Midbrain (tissue), 1 donor: ENCODE data around the gene WDPCP.
"Not testable (repeated sequence)": the region's sequence is repeated elsewhere in the genome, so short reads cannot be mapped to it uniquely, and the experiment has no call there.

Experiments used
- DNase-seq: peaks from one replicate; lab custom pipeline; 2025; lab: John Stamatoyannopoulos, UW

The WDPCP gene

DNA sequence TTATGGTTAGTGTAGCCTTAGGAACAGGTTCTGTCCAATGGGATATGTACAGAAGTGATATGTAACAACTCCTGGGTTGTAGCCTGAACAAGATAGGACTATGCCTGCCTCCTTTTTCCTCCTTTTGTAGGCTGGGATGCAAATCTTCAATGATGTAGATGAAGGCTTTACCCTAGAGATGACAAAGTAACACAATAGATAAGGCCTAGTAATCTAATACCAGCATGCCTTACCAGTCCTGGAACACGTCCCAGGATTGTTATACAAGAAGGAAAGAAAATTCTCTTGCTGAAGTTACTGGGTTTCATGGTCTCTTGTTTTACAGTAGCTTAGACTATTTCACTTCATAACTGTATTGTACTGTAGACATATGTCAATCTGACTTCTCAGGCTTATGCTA, 345.5 kb downstream of the WDPCP start:
- no peak for DNase-seq

DNA sequence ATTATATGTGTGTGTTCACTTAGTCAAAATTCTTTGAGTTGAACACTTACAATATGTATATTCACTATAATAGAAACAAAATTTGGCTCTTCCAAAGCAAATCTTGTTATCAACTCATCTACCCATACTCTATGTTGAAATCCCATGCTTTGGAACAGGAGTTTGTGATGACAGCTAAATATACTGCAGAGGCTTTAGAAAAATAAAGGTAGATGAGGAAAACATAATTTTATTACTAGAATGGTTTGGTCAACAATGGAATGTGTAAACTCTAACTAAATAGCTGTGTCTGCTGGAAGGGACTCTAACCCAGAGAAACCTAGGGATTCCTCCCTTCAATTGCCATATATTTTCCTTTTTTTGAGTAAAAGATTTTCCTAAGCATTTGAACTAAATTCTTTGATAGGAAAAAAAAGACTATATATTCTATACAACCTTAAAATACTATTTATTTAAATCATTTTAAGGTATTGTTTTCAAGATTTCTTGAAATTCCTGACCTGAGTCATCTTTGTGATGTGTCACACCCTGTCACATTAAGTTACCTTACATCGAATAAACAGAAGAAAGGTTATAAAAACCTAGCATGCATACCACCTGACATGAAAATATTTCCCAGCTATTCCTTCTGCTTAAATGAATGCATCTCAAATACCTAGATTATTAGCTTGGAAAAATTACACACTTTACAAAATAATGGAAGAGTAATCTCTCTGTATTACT, 362.2 kb downstream of the WDPCP start:
- DNase-seq = no peak

DNA sequence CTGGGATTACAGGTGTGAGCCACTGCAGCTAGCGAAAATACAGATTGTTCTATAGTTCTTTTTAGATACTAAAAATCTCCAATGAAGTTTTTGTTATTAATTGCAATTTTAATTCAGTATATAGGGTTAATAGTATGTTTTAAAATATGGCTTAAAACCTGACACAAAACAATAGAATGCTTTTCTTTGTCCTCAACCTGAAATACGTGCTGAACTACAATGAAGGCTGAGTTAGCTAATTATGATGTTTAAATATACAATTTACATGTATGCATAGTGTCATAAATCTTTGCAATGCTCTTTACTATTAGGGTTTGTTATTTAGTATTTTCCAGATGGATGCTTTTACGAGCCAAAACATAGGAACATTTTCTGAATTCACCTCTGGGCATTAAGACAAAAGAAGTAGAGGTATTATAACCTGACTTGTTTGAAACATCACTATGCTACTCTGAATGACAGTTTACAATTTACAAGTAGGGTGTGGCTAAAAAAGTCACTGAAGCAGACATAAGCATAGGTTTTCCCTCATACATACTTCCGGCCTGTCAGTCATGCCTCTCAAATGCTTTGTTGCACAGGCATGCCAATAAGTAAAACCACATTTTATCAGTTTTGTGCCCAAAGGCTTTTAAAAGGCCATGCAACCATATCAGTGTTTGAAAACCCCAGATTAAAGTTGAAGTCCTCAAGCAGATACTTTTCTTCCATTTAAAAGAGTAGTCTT, 369.3 kb downstream of the WDPCP start:
- no peak for DNase-seq

DNA sequence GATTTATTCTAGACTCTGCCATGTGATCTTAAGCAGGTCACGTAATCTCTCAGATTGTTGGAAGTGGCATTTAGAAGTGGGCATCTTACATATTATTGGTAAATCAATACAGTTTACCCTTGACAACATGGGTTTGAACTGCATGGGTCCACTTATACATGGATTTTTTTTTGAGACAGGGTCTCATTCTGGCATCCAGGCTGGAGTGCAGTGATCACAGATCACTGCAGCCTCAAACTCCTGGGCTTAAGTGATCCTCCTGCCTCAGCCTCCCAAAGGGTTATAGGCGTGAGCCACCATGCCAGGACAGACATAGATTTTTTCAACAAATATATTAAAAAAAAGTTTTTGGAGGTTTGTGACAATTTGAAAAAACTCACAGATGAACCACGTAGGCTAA, 393.0 kb downstream of the WDPCP start:
- DNase-seq = no peak

DNA sequence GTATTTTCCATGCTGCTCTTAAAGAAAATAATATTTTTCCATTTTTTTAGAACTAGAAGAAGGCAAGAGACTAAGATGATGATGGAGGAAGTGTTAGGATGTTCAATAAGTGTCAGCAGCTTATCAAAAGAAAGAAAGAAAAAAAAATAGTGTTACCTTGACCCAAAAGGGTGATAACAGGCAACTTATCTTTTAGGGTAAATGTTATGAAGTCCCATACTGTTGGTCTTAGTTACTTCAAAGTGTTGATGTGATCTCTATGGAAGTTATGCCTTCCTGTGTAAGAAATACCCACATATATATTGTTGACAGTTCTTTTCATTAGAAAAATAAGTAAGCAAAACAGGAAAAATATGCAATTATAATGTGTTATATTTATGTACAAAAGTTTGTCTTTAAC, 394.1 kb downstream of the WDPCP start:
- DNase-seq = no peak

DNA sequence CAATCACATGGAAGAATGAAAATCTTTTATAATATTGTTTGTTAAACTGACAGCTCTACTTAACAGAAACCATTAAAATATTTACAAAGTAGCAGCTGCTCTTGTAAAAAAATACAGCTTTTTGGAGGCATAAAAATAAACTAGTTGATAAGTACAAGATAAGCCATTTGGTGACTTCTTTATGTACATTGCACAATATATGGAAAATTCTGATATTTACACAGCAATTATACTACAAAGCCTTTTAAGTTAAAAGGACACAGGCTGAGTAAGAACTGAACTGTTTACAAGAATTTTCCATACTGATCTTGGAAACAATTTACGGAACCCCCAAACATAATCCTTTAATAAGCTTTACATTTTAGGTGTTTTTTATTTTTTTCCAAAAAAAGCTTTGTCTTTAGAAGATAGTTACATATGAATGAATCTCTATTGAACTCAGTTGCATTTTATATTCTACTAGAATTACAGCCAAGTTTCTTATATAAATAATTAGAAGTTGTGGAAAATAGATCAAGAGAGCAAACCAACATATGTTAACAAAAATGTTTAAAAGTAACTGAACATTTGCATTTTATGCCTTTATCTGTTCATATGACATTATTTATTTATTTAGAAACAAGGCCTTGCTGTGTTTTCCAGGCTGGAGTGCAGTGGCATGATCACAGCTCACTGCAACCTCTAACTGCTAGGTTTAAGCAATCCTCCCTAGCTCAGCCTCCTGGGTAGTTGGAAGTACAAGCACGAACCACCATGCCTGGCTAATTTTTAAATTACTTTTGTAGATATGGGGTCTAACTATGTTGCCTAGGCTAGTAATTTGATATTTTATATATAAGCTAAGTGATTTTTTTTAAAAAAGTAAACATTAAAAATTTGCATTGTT, 395.1 kb downstream of the WDPCP start:
- DNase-seq = no peak

DNA sequence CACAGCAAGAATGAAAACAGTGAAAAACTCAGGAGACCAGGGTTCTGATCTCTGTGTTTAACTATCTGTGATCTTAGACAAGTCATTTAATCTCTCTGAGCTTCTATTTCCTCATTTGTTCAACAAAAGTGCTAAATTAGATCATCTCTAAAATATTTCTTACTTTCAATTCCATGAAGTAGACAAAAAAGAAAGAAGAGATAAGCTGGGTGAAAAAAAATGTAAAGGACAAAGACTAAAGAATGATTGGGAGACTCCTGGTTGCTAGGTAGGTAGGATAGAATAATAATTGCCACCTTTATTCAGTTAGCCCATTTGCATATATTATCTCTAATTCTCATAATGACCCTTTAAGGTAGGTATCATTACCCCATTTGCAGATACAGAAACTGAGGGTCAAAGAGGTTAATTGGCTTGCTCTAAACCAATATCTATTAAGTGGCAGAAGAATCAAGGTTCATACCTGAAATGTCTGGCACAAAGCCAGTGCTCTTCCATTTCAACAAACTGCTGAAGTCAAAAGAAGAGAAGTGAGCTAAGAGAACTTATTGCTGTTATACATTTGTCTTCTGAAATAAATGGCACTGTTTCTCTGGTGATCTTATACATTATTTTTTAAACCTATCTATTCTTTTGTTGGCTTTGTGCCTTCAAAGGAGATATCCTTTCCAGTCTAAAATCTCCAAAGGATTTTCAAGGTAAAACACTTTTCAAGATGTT, 395.9 kb downstream of the WDPCP start:
- no peak for DNase-seq

DNA sequence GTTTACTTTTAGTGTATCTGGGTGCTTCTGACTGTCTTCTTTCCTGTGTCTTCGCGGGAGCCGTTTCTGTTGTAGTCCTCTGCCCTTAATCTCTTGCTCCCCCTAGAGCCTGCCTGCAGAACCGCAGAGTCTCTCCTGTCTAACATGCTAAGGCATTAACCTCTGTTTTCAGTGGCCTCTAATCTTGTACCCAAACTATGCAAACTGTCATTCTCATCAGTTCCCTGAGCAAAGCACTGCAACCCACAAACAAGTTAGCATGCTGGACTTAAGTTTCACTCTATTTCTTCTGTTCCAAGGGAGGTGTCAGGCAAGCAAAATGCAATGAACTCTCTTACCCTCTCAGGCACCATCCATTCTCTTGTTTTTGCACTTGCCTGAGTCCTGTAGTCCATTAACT, 399.3 kb downstream of the WDPCP start:
- DNase-seq = no peak

DNA sequence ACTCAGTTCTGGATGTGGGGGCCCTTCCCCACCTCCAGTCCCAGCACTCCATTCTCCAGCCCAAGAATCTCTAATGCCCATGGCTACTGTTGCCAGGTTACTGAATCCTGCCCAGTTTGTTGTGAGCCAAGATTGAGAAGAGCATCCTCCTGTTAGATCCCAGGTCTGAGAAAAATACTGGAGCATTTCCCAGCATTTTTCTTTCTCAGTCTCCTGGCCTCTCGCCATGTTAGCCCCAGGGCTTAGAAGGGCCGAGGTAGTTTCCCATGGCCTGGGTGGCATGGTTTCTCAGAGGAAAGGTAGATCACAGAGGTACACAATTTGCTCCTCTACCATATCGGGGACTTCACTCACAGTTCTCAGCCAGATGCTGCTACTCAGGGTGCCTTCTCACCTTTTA, 401.9 kb downstream of the WDPCP start:
- no peak for DNase-seq

DNA sequence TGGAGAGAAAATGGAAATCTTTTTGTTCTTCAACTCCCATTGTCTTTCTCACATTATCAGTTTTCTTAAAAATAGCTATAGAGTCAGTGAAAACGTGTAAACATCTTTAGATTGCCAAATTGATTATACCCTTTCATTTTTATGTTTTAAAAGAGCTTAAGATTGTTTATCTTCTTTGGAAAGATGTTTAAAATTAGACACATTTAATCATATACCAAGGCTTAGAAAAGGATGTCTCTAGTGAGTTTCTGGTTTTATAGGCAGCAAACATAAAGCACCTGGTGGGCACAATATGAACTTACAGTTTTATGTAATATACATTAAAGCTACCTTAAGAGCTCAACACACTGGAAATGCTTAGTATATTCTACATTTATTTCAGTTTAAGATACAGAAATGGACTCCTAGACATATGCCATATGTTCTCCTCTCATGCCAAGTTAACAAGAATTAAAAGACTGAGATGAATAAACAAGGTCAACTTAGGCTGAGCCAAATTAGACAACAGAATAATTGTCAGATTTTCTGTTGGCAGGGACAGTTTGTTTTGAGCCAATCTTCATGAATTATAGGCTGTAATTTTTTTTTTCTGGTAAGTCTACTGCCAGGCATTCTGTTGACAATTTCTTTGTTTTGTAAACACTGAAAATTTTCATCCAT, 425.0 kb downstream of the WDPCP start:
- no peak for DNase-seq

DNA sequence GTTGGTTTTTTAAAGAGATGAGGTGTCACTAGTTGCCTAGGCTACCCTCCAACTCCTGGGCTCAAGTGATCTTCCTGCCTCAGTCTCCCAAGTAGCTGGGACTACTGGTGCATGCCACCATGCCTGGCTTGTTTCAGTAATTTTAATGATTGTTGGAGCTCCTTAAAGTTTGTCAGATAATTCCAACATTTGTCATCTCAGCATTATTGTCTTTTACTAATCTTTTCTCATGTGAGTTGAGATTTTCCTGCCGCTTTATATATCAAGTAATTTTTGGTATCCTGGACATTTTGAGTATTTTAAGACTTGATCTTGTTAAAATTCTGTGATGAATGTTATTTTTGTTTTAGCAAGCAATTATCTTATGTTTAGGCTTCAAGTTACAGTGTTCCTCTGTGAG, 429.0 kb downstream of the WDPCP start:
- no peak for DNase-seq

DNA sequence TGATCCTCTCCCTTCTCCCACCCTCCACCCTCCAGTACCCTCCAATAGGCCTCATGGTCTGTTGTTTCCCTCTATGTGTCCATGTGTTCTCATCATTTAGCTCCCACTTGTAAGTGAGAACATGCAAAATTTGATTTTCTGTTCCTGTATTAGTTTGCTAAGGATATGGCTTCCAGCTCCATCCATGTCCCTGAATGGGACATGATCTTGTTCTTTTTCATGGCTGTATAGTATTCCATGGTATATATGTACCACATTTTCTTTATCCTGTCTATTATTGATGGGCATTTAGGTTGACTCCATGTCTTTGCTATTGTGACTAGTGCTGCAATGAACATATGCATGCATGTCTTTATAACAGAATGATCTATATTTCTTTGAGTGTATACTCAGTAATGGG, 451.6 kb downstream of the WDPCP start:
- not testable (repeated sequence) for DNase-seq

DNA sequence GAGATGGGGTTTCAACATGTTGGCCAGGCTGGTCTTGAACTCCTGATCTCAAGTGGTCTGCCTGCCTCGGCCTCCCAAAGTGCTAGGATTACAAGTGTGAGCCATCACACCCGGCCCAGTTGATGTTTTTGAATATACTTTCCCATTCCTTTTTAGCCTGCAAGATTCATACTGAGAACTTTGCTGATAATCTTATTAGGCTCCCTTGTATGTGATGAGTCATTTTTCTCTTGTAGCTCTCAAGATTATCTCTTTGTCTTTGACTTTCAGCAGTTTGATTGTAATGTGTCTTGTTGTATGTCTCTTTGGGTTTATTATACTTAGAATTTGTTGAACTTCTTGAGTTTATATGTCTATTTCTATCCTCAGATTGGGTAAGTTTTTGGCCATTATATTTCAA, 456.3 kb downstream of the WDPCP start:
- DNase-seq = no peak

DNA sequence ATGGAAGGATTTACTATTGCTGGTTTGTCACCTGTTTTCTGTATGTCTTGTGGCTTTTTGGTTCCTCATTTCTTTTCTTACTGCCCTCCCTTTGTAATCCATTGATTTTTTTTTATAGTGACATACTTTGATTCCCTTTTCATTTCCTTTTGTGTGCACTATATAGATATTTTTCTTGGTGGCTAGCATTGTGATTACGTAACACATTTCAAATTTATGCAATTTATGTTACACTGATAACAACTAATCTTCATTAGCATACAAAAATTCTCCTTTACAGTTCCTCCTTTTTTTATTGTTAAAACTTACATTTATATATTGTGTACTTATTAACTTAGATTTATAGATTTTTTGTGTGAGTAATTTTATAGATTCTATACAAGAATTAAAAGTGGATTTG, 457.1 kb downstream of the WDPCP start:
- DNase-seq = no peak

DNA sequence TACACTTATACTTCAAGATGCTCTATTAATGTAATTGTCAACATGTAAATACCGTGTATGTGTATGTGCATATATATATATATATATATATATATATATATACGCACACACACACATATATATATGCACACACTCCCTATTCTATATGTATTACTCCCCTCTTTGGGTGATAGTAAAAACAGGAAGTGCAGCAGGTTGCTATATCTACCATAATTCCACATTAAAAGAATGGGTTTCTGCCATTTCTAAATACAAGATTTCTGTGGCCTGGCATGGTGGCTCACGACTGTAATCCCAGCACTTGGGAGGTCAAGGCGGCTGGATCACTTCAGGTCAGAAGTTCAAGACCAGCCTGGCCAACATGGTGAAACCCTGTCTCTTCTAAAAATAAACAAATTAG, 460.7 kb downstream of the WDPCP start:
- DNase-seq = no peak

DNA sequence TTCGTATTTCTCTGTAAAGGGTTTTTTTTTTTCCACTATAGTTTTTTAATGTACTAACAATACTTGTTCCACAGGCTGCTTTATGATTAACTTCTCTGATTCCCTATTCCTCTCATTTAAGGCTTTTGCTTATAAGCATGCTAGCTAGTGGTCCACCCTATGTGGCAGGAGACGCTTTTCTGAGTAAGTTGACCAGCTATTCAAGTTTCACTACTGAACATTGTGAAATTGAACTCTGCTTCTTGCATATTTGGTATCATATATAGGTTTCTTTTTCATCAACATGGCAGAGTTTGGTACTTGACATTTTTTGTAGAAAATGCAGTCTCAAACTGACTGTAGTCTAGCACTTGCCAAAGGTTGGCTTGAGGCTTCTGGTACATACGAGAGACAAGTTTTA, 463.4 kb downstream of the WDPCP start:
- DNase-seq = no peak

DNA sequence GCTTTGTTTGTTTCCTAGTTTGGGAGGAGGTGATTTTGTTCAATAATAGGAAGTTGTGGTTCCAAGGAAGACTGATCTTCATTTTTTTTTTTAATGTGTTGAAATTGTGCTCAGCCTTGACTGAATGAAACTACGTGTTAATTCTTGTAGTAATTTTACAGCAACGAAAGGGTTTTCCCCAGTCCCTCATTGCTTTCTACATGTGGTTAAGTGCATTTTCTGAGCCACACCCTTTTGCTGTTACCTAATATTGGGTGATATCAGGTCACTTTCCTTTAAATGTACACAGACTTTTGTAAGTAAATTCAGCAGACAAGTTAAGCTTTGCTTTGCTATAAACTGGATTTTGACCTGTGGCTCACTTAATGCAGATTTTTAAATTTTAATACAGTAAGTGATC, 464.1 kb downstream of the WDPCP start:
- no peak for DNase-seq

DNA sequence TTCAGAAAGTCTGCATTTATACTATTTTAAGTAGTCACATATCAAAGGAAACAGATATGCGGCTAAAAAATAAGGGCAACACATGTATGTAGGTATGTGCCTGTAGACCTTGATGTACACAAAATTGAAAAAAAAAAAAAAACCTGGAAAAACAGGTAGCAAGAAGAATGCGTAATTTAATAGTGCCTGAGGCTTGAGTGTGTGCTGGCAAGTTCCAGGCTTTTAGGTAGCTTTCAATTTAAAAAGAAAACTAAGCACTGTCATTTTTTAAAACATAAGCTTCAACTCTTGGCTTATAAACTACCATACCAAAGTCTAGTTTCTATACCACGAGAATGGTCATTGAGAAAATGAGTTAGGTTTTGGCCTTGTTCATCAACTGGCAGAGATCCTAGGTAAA, 465.4 kb downstream of the WDPCP start:
- no peak for DNase-seq

DNA sequence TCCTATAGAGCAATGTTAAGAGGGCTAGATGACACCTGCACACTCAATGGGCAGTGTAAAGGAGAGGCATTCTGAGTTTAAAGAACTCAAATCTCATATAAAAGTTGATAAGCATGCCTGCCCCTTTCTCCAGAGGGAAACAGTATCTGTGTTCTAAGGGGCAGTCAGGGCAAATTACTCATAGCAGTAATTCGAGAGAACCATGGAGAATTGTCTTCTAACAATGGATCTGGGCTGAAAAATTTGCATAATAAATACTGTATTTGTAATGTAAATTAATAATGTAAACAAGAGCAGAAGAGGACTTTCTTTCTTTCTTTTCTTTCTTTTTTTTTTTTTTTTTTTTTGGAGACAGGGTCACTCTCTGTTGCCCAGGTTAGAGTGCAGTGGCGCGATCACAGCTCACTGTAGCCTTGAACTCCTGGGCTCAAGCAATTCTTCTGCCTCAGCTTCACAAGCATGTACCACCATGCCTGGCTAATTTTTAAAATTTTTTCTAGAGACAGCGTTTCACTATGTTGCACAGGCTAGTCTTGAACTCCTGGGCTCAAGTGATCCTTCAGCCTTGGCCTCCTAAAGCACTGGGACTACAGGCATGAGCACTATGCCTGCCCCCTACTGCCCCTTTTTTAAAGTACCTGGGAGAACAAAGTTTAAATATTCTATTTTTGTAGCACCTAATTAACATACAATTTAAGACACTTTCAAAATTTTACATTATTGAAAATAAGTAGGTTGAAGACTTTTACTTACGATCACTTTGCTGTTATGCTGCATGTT, 467.0 kb downstream of the WDPCP start:
- DNase-seq = no peak

DNA sequence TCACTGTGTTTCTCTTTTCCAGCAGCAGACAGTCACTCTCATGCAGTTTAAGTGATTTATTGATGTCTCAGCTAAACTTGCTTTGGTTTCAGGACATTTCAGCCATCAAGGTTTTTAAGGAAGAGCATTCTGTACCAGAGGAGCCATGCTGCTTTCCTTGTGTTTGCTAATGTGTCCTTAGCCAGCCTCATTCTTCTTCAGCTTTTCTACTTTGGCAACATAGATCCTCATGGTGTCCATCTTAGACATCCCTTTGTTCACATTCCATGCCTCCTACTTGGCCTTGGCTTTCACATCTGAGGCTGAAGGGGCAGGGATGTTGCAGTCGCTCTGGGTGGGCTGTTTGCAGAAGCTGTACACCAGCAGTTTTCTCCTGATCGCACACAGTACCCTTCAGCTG, 469.5 kb downstream of the WDPCP start:
- no peak for DNase-seq

DNA sequence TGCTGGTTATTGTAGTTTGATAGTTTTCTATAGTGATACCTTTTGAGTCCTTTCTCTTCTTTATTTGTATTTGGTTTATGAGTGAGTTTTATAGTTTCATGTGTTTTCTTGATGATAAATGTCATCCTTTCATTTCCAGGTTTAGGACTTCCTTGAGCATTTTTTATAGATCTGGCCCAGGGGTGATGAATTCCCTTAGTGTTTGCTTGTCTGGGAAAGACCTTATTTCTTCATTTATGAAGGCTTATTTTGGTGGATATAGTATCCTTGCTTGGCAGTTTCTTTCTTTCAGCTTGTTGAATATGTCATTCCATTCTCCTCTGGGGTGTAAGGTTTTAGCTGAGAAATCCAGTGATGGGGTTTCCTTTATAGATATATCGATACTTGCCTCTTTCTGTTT, 483.8 kb downstream of the WDPCP start:
- no peak for DNase-seq
